NCI-H2227 treated with DMSO at 0.1 percent for 48 hours (cell line): ENCODE measurements around the gene MCHR2.
"Not testable (repeated sequence)": the region's sequence is repeated elsewhere in the genome, so short reads cannot be mapped to it uniquely, and the experiment has no call there.

ENCODE experiments used
- DNase-seq: peaks from one replicate; lab custom pipeline; 2025; lab: John Stamatoyannopoulos, UW

MCHR2 gene

GRCh38 chr6:99993533-99994251 lies at the start of gene MCHR2:
TSS of gene MCHR2 (minus strand) at chr6:99994223. CDS start at chr6:99956147, 38,076 bp downstream.
- peak; percentile 3 for DNase-seq

GRCh38 chr6:100038546-100038945 lies 44.5 kb upstream of the MCHR2 start:
- not testable (repeated sequence) for DNase-seq

GRCh38 chr6:100035873-100036653 lies 42.0 kb upstream of the MCHR2 start:
- DNase-seq: no peak

- no peak for DNase-seq
These were observed 29.8 kb upstream of the MCHR2 start for GRCh38 chr6:100023798-100024197.

GRCh38 chr6:100022847-100023246 lies 28.8 kb upstream of the MCHR2 start:
- no peak for DNase-seq

- no peak for DNase-seq
These were observed 14.8 kb upstream of the MCHR2 start for GRCh38 chr6:100008857-100009256.

- peak; percentile 35 for DNase-seq
These were observed 7.9 kb upstream of the MCHR2 start for GRCh38 chr6:100001915-100002388.

GRCh38 chr6:99997141-99997540 lies 3.1 kb upstream of the MCHR2 start:
- DNase-seq: no peak

- no peak for DNase-seq
These were observed 1.9 kb upstream of the MCHR2 start for GRCh38 chr6:99995916-99996315.

- DNase-seq: no peak
These were observed 884 bp downstream of the MCHR2 start for GRCh38 chr6:99993146-99993532.

- DNase-seq: no peak
These were observed 2.1 kb downstream of the MCHR2 start for GRCh38 chr6:99991955-99992354.

- DNase-seq: no peak
These were observed 13.3 kb downstream of the MCHR2 start for GRCh38 chr6:99980741-99981140.

- DNase-seq: no peak
These were observed 14.1 kb downstream of the MCHR2 start for GRCh38 chr6:99979953-99980352.

- no peak for DNase-seq
These were observed 27.0 kb downstream of the MCHR2 start for GRCh38 chr6:99967052-99967451.

- no peak for DNase-seq
These were observed 34.0 kb downstream of the MCHR2 start for GRCh38 chr6:99960027-99960426.

- DNase-seq: no peak
These were observed 42.8 kb downstream of the MCHR2 start for GRCh38 chr6:99951016-99951805.

GRCh38 chr6:99946005-99946404 lies 48.0 kb downstream of the MCHR2 start:
- DNase-seq: no peak

GRCh38 chr6:99943846-99944245 lies 50.2 kb downstream of the MCHR2 start:
- no peak for DNase-seq

- DNase-seq: no peak
These were observed 53.4 kb downstream of the MCHR2 start for GRCh38 chr6:99940582-99940981.

- no peak for DNase-seq
These were observed 60.9 kb downstream of the MCHR2 start for GRCh38 chr6:99933129-99933528.

- DNase-seq: no peak
These were observed 81.4 kb downstream of the MCHR2 start for GRCh38 chr6:99912657-99913056.
